ENCODE measurements around the gene ZBTB5.

DNA sequence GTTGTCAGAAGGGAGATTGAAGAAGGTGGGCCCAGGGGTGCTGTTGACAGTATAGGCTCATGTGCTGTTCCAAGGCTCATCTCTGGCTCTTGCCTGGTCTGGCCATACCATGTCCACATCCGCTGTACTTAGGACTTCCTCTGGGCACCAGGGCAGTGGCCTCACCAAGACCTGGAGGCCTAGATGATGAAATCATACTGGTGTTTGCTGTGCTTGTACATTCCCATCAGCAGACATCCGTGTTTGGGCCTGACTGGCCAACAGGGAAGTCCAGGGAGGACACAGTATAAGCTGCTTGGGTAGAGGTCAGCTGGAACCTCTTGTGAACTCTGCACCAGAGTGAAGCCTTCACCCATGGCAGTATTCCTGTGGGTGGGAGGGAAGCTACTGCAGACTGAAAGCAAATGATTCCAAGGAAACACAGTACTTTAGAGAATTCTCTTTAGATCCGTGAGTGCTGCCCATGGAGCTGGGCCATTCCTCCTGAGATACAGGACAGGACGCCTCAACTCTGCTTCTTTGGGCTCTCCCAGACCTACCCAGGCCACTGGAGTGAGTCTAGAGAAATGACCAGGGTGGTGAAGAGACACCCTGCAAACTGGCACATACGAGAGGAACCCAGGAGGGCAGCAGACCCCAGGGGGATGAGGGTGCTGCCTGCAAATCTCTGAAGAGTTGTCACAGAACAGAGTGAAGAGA, 43.0 kb upstream of the ZBTB5 start:
- TF ChIP-seq CTCF (conservative IDR thresholded peaks at IDR 0.05), result no peak
- TF ChIP-seq EZH2 (IDR thresholded peaks at IDR 0.05; ENCODE audit: low read depth), result no peak

All from PC-9 (cell line).